Omental fat pad (tissue), 4 donors: Measurements from ENCODE around the gene HTR3A. TPM values are rescaled to one million over a fixed set of nuclear protein-coding genes. Genes with fewer than 3 reads are reported as not detected.

Source experiments
- ATAC-seq: fragments of 150-250 bp; one replicate; pipeline ENCODE4 v1.9.1; 2016; ENCODE audit warnings: mild to moderate bottlenecking, moderate library complexity; ENCODE audit not compliant: low FRiP score
- DNase-seq: peaks from one replicate; pipeline ENCODE4 v3.0.0-alpha.2; 2019; ENCODE audit warnings: low spot score
- total RNA-seq, 4 donors: library from RNA; depleted of rRNA; stranded (reverse); fragments of >200 nt; gene quantifications; one replicate each; pipeline ENCODE4 v1.1.0, GENCODE V29; 2016
- TF ChIP-seq, protein P1 (sequence below), 3 donors: fragments of 450-650 bp; IDR thresholded peaks; one replicate each; pipeline ENCODE4 v1.5.1; 2016 to 2017; ENCODE audit warnings: antibody characterized with exemption in 3 of 3, mild to moderate bottlenecking in 3 of 3, moderate library complexity in 2 of 3

Gene HTR3A
- total RNA-seq, 4 donors from 2014 or later, result 0.88 TPM; not detected in 3

DNA sequence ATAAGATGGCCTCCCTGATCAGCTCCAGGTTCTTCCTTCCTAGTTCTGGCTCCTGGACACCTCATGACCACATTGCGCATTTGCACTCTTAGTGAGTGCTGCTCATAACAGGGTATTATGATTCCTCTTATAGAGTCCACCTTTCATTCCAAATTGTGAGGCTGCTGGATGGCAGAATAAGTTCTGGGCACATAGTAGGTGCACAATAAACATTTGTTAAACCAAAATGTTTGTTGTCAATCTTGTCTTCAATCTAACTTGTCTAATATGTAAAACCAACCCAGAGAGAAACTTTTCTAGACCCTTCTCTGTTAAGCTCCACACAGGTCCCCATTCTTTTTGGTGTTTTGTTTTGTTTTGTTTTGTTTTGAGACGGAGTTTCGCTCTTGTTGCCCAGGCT is 62.0 kb downstream of the HTR3A start:
- no peak for ATAC-seq
- TF ChIP-seq, protein P1, sequence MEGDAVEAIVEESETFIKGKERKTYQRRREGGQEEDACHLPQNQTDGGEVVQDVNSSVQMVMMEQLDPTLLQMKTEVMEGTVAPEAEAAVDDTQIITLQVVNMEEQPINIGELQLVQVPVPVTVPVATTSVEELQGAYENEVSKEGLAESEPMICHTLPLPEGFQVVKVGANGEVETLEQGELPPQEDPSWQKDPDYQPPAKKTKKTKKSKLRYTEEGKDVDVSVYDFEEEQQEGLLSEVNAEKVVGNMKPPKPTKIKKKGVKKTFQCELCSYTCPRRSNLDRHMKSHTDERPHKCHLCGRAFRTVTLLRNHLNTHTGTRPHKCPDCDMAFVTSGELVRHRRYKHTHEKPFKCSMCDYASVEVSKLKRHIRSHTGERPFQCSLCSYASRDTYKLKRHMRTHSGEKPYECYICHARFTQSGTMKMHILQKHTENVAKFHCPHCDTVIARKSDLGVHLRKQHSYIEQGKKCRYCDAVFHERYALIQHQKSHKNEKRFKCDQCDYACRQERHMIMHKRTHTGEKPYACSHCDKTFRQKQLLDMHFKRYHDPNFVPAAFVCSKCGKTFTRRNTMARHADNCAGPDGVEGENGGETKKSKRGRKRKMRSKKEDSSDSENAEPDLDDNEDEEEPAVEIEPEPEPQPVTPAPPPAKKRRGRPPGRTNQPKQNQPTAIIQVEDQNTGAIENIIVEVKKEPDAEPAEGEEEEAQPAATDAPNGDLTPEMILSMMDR (IDR thresholded peaks at IDR 0.05), result no peak
- DNase-seq, result no peak

DNA sequence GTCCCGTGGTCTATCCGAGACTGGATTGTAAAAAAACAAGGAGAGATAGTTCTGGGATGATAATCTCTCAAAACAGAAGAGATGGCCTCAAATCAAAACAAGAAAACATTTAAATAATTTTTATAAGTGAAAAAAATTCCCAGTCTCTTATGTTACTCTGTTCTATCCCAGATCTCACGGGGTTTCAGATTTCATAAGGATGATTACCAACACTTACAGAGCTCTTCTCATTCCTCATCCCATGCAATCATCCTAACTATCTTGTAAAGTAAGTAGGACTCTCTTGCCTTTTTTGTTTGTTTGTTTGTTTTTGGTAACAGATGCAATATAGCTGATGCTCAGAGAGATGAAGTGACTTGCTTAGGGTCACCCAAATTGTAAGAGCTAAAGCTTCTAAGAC is 64.6 kb downstream of the HTR3A start:
- no peak for ATAC-seq
- TF ChIP-seq, protein P1 (IDR thresholded peaks at IDR 0.05), result no peak
- DNase-seq, result no peak

Other genes with a start within 250 kb of the HTR3A start
- 10 to 100 TPM in 2 of 4 donors, 1 to 10 TPM in 2; 9.6 to 12.6 (median 10.3) TPM for gene ZW10, start 201.4 kb upstream of the HTR3A start, total RNA-seq
- not detected for gene CLDN25, start 195.3 kb upstream of the HTR3A start, total RNA-seq
- gene USP28, start 99.5 kb upstream of the HTR3A start, total RNA-seq, result 10 to 100 TPM in 3 of 4 donors, 1 to 10 TPM in 1; 8.5 to 20.2 (median 11.5) TPM
- not detected for gene HTR3B, start 70.3 kb upstream of the HTR3A start, total RNA-seq
- 100 to 1,000 TPM in 3 of 4 donors, 10 to 100 TPM in 1; 82.7 to 375 (median 189) TPM for gene ZBTB16, start 84.6 kb downstream of the HTR3A start, total RNA-seq